IMR-90 (cell line): ENCODE data around the gene ANKRD13B. TPM values are rescaled to one million over a fixed set of nuclear protein-coding genes. Genes with fewer than 3 reads are reported as not detected.

Experiments
- ATAC-seq: fragments of 200-7000 bp; cut with Tn5 transposase; 2 replicates; pipeline ENCODE4 v1.9.1; 2020; ENCODE audit warnings: low read depth, mild to moderate bottlenecking, moderate library complexity
- BruUV-seq: library from RNA; stranded (reverse); fragments of 400-500 nt; replicated peaks from 2 replicates; lab custom pipeline; 2021; lab: Mats Ljungman, UMichigan
- CTCF ChIA-PET: fragments of 300-600 bp; formaldehyde crosslinking; extraction: SDS; loops from one replicate; lab custom pipeline; 2021; ENCODE audit warnings: antibody characterized with exemption; lab: Yijun Ruan, JAX
- POLR2A ChIA-PET: fragments of 300-600 bp; sonication (Branson Sonifier 250); formaldehyde crosslinking; loops from one replicate; lab custom pipeline; 2022; ENCODE audit warnings: antibody characterized with exemption; ENCODE audit not compliant: unreplicated experiment; lab: Charles Lee
- DNase-seq: peaks from one replicate; pipeline ENCODE4 v3.0.0; 2013
- H2AFZ ChIP-seq: replicated peaks from 2 replicates; pipeline ENCODE3; 2013; ENCODE audit warnings: low read length, mild to moderate bottlenecking; ENCODE audit not compliant: poor library complexity
- H2AK5ac ChIP-seq: 2 replicates; pipeline ENCODE4 v1.6.1; 2013; ENCODE audit warnings: low read depth, low read length, inconsistent platforms
- H2AK9ac ChIP-seq: replicated peaks from 2 replicates; pipeline ENCODE3; 2013; ENCODE audit warnings: mild to moderate bottlenecking, low read depth, low read length, moderate library complexity; ENCODE audit not compliant: poor library complexity
- H2BK120ac ChIP-seq: 2 replicates; pipeline ENCODE4 v1.6.1; 2013; ENCODE audit warnings: low read depth, low read length, inconsistent platforms
- H2BK15ac ChIP-seq: 3 replicates; pipeline ENCODE4 v1.6.1; 2013; ENCODE audit warnings: low read depth, low read length, inconsistent platforms
- H2BK20ac ChIP-seq: 2 replicates; pipeline ENCODE4 v1.6.1; 2013; ENCODE audit warnings: low read depth, mild to moderate bottlenecking, inconsistent platforms, low read length, moderate library complexity
- H2BK5ac ChIP-seq: 2 replicates; pipeline ENCODE4 v1.6.1; 2013; ENCODE audit warnings: mild to moderate bottlenecking, low read depth, low read length, inconsistent platforms; ENCODE audit not compliant: poor library complexity, severe bottlenecking
- H3K14ac ChIP-seq: replicated peaks from 2 replicates; pipeline ENCODE4 v1.6.1; 2013; ENCODE audit warnings: low read depth, low read length, inconsistent platforms
- H3K18ac ChIP-seq: 2 replicates; pipeline ENCODE4 v1.6.1; 2013; ENCODE audit warnings: low read depth, low read length, control low read depth
- H3K23ac ChIP-seq: 2 replicates; pipeline ENCODE4 v1.6.1; 2013; ENCODE audit warnings: low read depth, low read length, inconsistent platforms
- H3K27ac ChIP-seq: 2 replicates; pipeline ENCODE4 v1.5.1; 2013; ENCODE audit warnings: mild to moderate bottlenecking, control low read depth, low read length; ENCODE audit not compliant: insufficient read depth
- H3K27me3 ChIP-seq: 2 replicates; pipeline ENCODE4 v1.6.1; 2013; ENCODE audit warnings: low read length; ENCODE audit not compliant: control insufficient read depth, insufficient read depth
- H3K36me3 ChIP-seq: 2 replicates; pipeline ENCODE4 v1.6.1; 2013; ENCODE audit warnings: low read length, mixed read lengths; ENCODE audit not compliant: control insufficient read depth, insufficient read depth
- H3K4ac ChIP-seq: 2 replicates; pipeline ENCODE4 v1.6.1; 2013; ENCODE audit warnings: low read depth, low read length, inconsistent platforms
- H3K4me1 ChIP-seq: 2 replicates; pipeline ENCODE4 v1.6.1; 2013; ENCODE audit warnings: low read length, mixed read lengths; ENCODE audit not compliant: control insufficient read depth, insufficient read depth
- H3K4me2 ChIP-seq: 2 replicates; pipeline ENCODE4 v1.6.1; 2013; ENCODE audit warnings: low read depth, mild to moderate bottlenecking, control low read depth, low read length, moderate library complexity
- H3K4me3 ChIP-seq: 2 replicates; pipeline ENCODE4 v1.5.1; 2013; ENCODE audit warnings: low read depth, mild to moderate bottlenecking, control low read depth, low read length, moderate library complexity; ENCODE audit not compliant: insufficient read depth
- H3K56ac ChIP-seq: 2 replicates; pipeline ENCODE4 v1.6.1; 2013; ENCODE audit warnings: low read length, inconsistent platforms; ENCODE audit not compliant: insufficient read depth; ENCODE audit errors: extremely low read depth
- H3K79me1 ChIP-seq, 2 experiments: 2 replicates each; pipeline ENCODE4 v1.6.1; 2013; ENCODE audit warnings: low read length in 2 of 2, inconsistent platforms in 1 of 2, low read depth in 1 of 2
- H3K9ac ChIP-seq: 2 replicates; pipeline ENCODE4 v1.6.1; 2013; ENCODE audit warnings: low read depth, low read length, control low read depth
- H3K9me1 ChIP-seq: 2 replicates; pipeline ENCODE4 v1.6.1; 2013; ENCODE audit warnings: low read length, inconsistent platforms; ENCODE audit not compliant: insufficient read depth
- H3K9me3 ChIP-seq: 2 replicates; pipeline ENCODE4 v1.6.1; 2013; ENCODE audit warnings: low read length; ENCODE audit not compliant: control insufficient read depth, insufficient read depth
- H4K20me1 ChIP-seq: 2 replicates; pipeline ENCODE4 v1.6.1; 2013; ENCODE audit warnings: low read length, inconsistent platforms; ENCODE audit not compliant: insufficient read depth
- H4K5ac ChIP-seq: 2 replicates; pipeline ENCODE4 v1.6.1; 2013; ENCODE audit warnings: mild to moderate bottlenecking, low read depth, low read length, control low read depth
- H4K8ac ChIP-seq, 2 experiments: 2 replicates each; pipeline ENCODE4 v1.6.1; 2013; ENCODE audit warnings: low read depth in 2 of 2, low read length in 2 of 2, control low read depth in 1 of 2, inconsistent platforms in 1 of 2
- H4K91ac ChIP-seq: 2 replicates; pipeline ENCODE4 v1.6.1; 2013; ENCODE audit warnings: low read depth, low read length, inconsistent platforms; ENCODE audit not compliant: insufficient read depth
- CHD1 ChIP-seq: IDR thresholded peaks from 2 replicates; pipeline ENCODE4 v1.6.1; 2012; ENCODE audit warnings: low read depth, low read length, improper control_type of control experiment
- CTCF ChIP-seq: conservative IDR thresholded peaks from 2 replicates; pipeline ENCODE4 v1.5.1; 2012; ENCODE audit warnings: mild to moderate bottlenecking, low read depth, low read length, improper control_type of control experiment
- MXI1 ChIP-seq: IDR thresholded peaks from 2 replicates; pipeline ENCODE4 v1.6.1; 2012; ENCODE audit warnings: low read depth, mild to moderate bottlenecking, low read length, moderate library complexity, borderline replicate concordance
- RAD21 ChIP-seq: IDR thresholded peaks from 2 replicates; pipeline ENCODE4 v1.6.1; 2012; ENCODE audit warnings: low read length, improper control_type of control experiment
- RFX5 ChIP-seq: IDR thresholded peaks from 2 replicates; pipeline ENCODE4 v1.8.0; 2012; ENCODE audit warnings: low read depth, mild to moderate bottlenecking, low read length, moderate library complexity
- SMC3 ChIP-seq: fragments of 150-350 bp; IDR thresholded peaks from 2 replicates; pipeline ENCODE4 v1.6.1; 2016; ENCODE audit warnings: low read depth, mild to moderate bottlenecking, antibody characterized with exemption, low read length, moderate library complexity
- WGBS, 2 experiments: methylation state at CpG; one replicate each; pipeline versions ENCODE4 v1.1.5 to v1.1.7; 2013; ENCODE audit warnings: missing lambda C conversion rate in 2 of 2; ENCODE audit not compliant: insufficient read length in 1 of 2; ENCODE audit errors: extremely low coverage in 2 of 2; 5-methylcytosine and 5-hydroxymethylcytosine counted together
- dilution Hi-C: fragments of 300-500 bp; cut with HindIII; formaldehyde crosslinking; loops from one replicate; pipeline ENCODE4 v1.14.3; 2018; ENCODE audit warnings: low sequenced_read_pairs; ENCODE audit not compliant: unreplicated experiment
- in situ Hi-C: fragments of 300-500 bp; cut with MboI; formaldehyde crosslinking; loops from 3 replicates; pipeline ENCODE4 v1.14.3; 2019; ENCODE audit warnings: low sequenced_read_pairs, inconsistent platforms, mixed read lengths
- intact Hi-C: fragments of 100-400 bp; cut with micrococcal nuclease; formaldehyde crosslinking; loops from 2 replicates; pipeline ENCODE4 v1.10.0; 2022
- polyA plus RNA-seq, 3 experiments: library from polyadenylated mRNA; depleted of rRNA; stranded (reverse); fragments of >200 nt; gene quantifications; 2 replicates each; pipeline ENCODE4 v1.2.3, GENCODE V29; 2012; ENCODE audit warnings: low replicate concordance in 1 of 3
- total RNA-seq: library from RNA; depleted of rRNA; stranded (reverse); fragments of >200 nt; gene quantifications from 2 replicates; pipeline ENCODE4 v1.2.3, GENCODE V29; 2012

The ANKRD13B gene
- total and polyA plus RNA-seq, 2 of the 4 experiments (the other 2 are of a cell fraction) = 0.90 to 4.0 TPM

GRCh38 chr17:29613352-29613837, 20.5 kb downstream of the ANKRD13B start:
- DNase-seq (peak; percentile 59), ATAC-seq (peak; percentile 57)
- Histone ChIP-seq H2BK120ac (no peak overlapping the region), H3K4me2 (no peak overlapping the region), H3K9me1 (peaks cover 8% of the 10 kb centered on the region; the same call in 1 of the 2 replicates), H2AFZ (peak overlapping the region; percentile 92), H3K27me3 (no peaks in the 10 kb centered on the region; the same call in 1 of the 2 replicates), H2BK15ac (no peak overlapping the region), H3K9me3 (no peaks in the 10 kb centered on the region), H3K18ac (no peak overlapping the region), H2BK20ac (no peak overlapping the region), H3K36me3 (peaks cover 2% of the 10 kb centered on the region; the same call in 1 of the 2 replicates), H3K79me1 (no peaks in the 10 kb centered on the region), H4K91ac (no peak overlapping the region), H4K5ac (no peak overlapping the region), H2AK9ac (peak overlapping the region; percentile 50), H3K23ac (no peak overlapping the region), H3K56ac (no peak overlapping the region), H3K14ac (no peak overlapping the region), H2AK5ac (no peak overlapping the region), H2BK5ac (no peak overlapping the region), H4K20me1 (peaks cover 6% of the 10 kb centered on the region; the same call in 1 of the 2 replicates), H3K27ac (no peak overlapping the region), H4K8ac (peak overlapping the region in 1 of 2 experiments; percentile 35; a peak in 1 of 4 replicates), H3K9ac (no peak overlapping the region), H3K4ac (no peak overlapping the region; the same call in 1 of the 2 replicates), H3K4me1 (no peaks in the 10 kb centered on the region), H3K4me3 (no peak overlapping the region)
- in situ Hi-C loops (no loop called here), dilution Hi-C loops (no loop called here), intact Hi-C loops (no loop called here)
- no TSS peak for BruUV-seq
- ChIA-PET CTCF (interaction anchor here (0.6 to 1.1 kb wide), 2 partner anchors 9 to 1310 kb away, joined by 3 read pairs; no protein-coding TSS in a partner anchor), POLR2A (interaction anchor here (0.6 kb wide), 1 partner anchor 9 kb away, joined by 3 read pairs; no protein-coding TSS in a partner anchor)
- TF ChIP-seq SMC3 (peak; percentile 32), CHD1 (no peak), MXI1 (no peak), RFX5 (no peak), CTCF (peak; percentile 61), RAD21 (peak; percentile 40)
- 16% methylated on average over 28 of the region's 50 CpGs; no CpG with 5 or more reads in 1 of the 2 experiments for WGBS, 2 experiments
